Measurements from ENCODE around the gene TUSC2.

TUSC2 gene

GRCh38 chr3:50339485-50340146 is 11.6 kb upstream of the TUSC2 start:
- Histone ChIP-seq H3K4me2 (ENCODE audit: low read length) (peak overlapping the region; percentile 76), H2AFZ (ENCODE audit: low read length) (no peak overlapping the region), H3K9ac (ENCODE audit: low read length) (peak overlapping the region; percentile 53; the same call in 1 of the 2 replicates), H3K27me3 (ENCODE audit: insufficient read depth, low read length) (no peaks in the 10 kb centered on the region), H3K4me3 (ENCODE audit: low read depth, low read length, poor library complexity, severe bottlenecking) (peak overlapping the region; percentile 58), H3K9me3 (ENCODE audit: low read length) (no peaks in the 10 kb centered on the region), H3K36me3 (ENCODE audit: insufficient read depth, low read length) (peaks cover 6% of the 10 kb centered on the region; the same call in 1 of the 2 replicates), H4K20me1 (ENCODE audit: insufficient read depth, low read length) (no peaks in the 10 kb centered on the region), H3K79me2 (ENCODE audit: insufficient read depth, low read length) (peaks cover 22% of the 10 kb centered on the region), H3F3A (ENCODE audit: insufficient read depth, low read length) (0 out of 2 replicates have a peak, but pooled peaks cover 5% of the 10 kb centered on the region), H3K4me1 (ENCODE audit: insufficient read depth, low read length, severe bottlenecking) (peaks cover 57% of the 10 kb centered on the region), H3K9me2 (ENCODE audit: low read depth, low read length) (no peaks in the 10 kb centered on the region), H3K27ac (ENCODE audit: low read depth, low read length, poor library complexity, severe bottlenecking) (no peak overlapping the region)
- TF ChIP-seq, protein P1, sequence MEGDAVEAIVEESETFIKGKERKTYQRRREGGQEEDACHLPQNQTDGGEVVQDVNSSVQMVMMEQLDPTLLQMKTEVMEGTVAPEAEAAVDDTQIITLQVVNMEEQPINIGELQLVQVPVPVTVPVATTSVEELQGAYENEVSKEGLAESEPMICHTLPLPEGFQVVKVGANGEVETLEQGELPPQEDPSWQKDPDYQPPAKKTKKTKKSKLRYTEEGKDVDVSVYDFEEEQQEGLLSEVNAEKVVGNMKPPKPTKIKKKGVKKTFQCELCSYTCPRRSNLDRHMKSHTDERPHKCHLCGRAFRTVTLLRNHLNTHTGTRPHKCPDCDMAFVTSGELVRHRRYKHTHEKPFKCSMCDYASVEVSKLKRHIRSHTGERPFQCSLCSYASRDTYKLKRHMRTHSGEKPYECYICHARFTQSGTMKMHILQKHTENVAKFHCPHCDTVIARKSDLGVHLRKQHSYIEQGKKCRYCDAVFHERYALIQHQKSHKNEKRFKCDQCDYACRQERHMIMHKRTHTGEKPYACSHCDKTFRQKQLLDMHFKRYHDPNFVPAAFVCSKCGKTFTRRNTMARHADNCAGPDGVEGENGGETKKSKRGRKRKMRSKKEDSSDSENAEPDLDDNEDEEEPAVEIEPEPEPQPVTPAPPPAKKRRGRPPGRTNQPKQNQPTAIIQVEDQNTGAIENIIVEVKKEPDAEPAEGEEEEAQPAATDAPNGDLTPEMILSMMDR (IDR thresholded peaks at IDR 0.05; ENCODE audit: low read length), result no peak
- TF ChIP-seq EZH2 (IDR thresholded peaks at IDR 0.05; ENCODE audit: borderline replicate concordance, low read length), result no peak

- no peaks in the 10 kb centered on the region for H3K9me2 ChIP-seq (ENCODE audit: low read depth, low read length)
- peak overlapping the region; percentile 96; the same call in 1 of the 2 replicates for H3K9ac ChIP-seq (ENCODE audit: low read length)
- H3K4me2 ChIP-seq (ENCODE audit: low read length), result peak overlapping the region; percentile 97
- H3K36me3 ChIP-seq (ENCODE audit: insufficient read depth, low read length), result peaks cover 12% of the 10 kb centered on the region; the same call in 1 of the 2 replicates
- no peaks in the 10 kb centered on the region for H3K9me3 ChIP-seq (ENCODE audit: low read length)
- no peaks in the 10 kb centered on the region for H4K20me1 ChIP-seq (ENCODE audit: insufficient read depth, low read length)
- 0 out of 2 replicates have a peak, but pooled peaks cover 5% of the 10 kb centered on the region for H3F3A ChIP-seq (ENCODE audit: insufficient read depth, low read length)
- H3K27me3 ChIP-seq (ENCODE audit: insufficient read depth, low read length), result no peaks in the 10 kb centered on the region
- H3K27ac ChIP-seq (ENCODE audit: low read depth, low read length, poor library complexity, severe bottlenecking), result peak overlapping the region; percentile 89
- TF ChIP-seq, protein P1 (IDR thresholded peaks at IDR 0.05; ENCODE audit: low read length), result no peak
- TF ChIP-seq EZH2 (IDR thresholded peaks at IDR 0.05; ENCODE audit: borderline replicate concordance, low read length), result no peak
- peaks cover 64% of the 10 kb centered on the region for H3K4me1 ChIP-seq (ENCODE audit: insufficient read depth, low read length, severe bottlenecking)
- H2AFZ ChIP-seq (ENCODE audit: low read length), result no peak overlapping the region
- peaks cover 28% of the 10 kb centered on the region for H3K79me2 ChIP-seq (ENCODE audit: insufficient read depth, low read length)
- peak overlapping the region; percentile 88 for H3K4me3 ChIP-seq (ENCODE audit: low read depth, low read length, poor library complexity, severe bottlenecking)
Measured at GRCh38 chr3:50338965-50339364, 10.9 kb upstream of the TUSC2 start.

DNA sequence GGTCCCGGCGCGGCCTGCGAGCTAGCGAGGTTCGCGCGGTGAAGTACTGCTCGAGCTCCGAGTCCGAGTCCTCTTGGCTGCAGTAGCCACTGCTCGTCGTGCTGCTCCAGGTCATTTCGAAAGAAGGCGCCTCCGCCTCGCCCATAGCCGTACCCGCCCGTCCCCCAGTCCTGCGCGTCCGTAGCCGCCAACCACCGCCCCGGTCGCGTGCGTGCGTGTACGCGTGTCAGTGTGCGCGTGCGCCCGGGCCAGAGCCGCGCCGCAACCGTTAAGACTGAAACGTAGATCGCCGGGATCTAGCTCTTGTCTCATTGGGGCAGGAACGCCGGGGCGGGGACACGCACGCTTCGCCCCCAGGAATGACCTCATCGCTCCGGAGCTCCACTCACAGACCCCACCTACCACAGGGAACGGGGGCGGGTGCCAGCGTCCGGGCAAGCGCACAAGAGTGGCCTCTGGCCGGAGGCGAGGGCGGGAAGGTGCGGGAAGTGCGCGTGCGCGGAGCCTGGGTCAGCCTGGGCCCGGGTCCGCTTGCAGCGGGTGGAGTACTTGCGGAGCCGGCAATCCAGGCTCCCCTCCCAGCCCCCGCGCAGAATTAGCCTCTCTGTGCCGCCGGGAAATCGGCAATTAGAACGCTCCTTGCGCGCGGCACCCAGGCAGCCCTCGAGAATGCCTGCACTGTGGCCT is 9.3 kb upstream of the TUSC2 start:
- H3K4me3 ChIP-seq (ENCODE audit: low read depth, low read length, poor library complexity, severe bottlenecking), result peak overlapping the region; percentile 88
- H3K4me1 ChIP-seq (ENCODE audit: insufficient read depth, low read length, severe bottlenecking), result peaks cover 68% of the 10 kb centered on the region
- H3K79me2 ChIP-seq (ENCODE audit: insufficient read depth, low read length), result peaks cover 32% of the 10 kb centered on the region
- no peaks in the 10 kb centered on the region for H3K27me3 ChIP-seq (ENCODE audit: insufficient read depth, low read length)
- no peaks in the 10 kb centered on the region for H3K9me2 ChIP-seq (ENCODE audit: low read depth, low read length)
- no peaks in the 10 kb centered on the region for H3K9me3 ChIP-seq (ENCODE audit: low read length)
- no peak overlapping the region for H2AFZ ChIP-seq (ENCODE audit: low read length)
- H4K20me1 ChIP-seq (ENCODE audit: insufficient read depth, low read length), result no peaks in the 10 kb centered on the region
- TF ChIP-seq, protein P1 (IDR thresholded peaks at IDR 0.05; ENCODE audit: low read length), result no peak
- no peak for TF ChIP-seq EZH2 (IDR thresholded peaks at IDR 0.05; ENCODE audit: borderline replicate concordance, low read length)
- H3K27ac ChIP-seq (ENCODE audit: low read depth, low read length, poor library complexity, severe bottlenecking), result peak overlapping the region; percentile 89
- peak overlapping the region; percentile 97 for H3K4me2 ChIP-seq (ENCODE audit: low read length)
- H3F3A ChIP-seq (ENCODE audit: insufficient read depth, low read length), result 0 out of 2 replicates have a peak, but pooled peaks cover 5% of the 10 kb centered on the region
- H3K36me3 ChIP-seq (ENCODE audit: insufficient read depth, low read length), result peaks cover 18% of the 10 kb centered on the region; the same call in 1 of the 2 replicates
- H3K9ac ChIP-seq (ENCODE audit: low read length), result peak overlapping the region; percentile 96
